Body of pancreas (tissue), 4 donors: ENCODE measurements around the gene NEURL4.

ENCODE experiments used
- POLR2A ChIP-seq, 3 donors: fragments of 450-650 bp; IDR thresholded peaks; one replicate each; pipeline ENCODE4 v1.6.1; 2016; ENCODE audit warnings: antibody characterized with exemption in 3 of 3, mild to moderate bottlenecking in 2 of 3
- TF ChIP-seq, protein P1 (sequence below), 7 experiments: fragments of 450-650 bp in 4 of 7; fragments of 200-600 bp in 3 of 7; sonication (generic) in 3 of 7; IDR thresholded peaks; one replicate each; pipeline ENCODE4 v1.5.1; 2016 to 2019; ENCODE audit warnings: antibody characterized with exemption in 7 of 7

DNA sequence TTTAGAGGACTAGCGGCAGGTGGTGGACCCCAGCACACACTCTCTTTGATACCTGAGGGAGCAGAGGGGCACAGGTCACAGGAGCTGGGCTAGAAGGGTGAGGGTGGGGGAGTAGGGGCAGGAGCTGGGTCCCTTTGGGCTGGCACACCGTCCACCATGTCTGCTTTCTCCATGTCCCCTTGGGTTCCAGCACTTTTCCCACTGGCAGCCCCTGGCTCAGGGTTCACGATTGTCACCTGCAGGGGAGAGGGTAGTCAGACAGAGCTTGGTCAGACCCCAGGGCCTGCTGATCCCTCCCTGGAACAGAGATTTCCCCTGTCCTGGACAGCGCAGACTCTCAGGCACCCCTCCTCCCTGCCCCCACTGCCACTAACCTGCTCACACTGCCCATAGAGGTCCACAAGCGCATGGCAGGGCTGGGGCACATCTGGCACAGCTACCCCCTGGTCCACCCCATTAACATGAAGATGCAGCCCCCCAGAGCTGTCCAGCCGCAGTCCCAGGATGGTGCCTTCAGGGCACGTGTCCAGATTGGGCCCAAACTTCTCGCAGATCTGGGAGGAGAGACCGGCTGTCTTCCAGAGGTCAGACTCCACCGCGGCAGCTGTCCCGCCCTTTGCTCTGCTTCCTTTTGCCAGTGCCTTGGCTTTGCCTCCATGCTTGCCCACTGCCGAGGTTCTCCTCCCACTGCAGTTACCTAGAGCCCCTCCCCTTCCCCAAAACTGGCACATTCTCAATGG, 10.8 kb downstream of the NEURL4 start:
- TF ChIP-seq, protein P1, sequence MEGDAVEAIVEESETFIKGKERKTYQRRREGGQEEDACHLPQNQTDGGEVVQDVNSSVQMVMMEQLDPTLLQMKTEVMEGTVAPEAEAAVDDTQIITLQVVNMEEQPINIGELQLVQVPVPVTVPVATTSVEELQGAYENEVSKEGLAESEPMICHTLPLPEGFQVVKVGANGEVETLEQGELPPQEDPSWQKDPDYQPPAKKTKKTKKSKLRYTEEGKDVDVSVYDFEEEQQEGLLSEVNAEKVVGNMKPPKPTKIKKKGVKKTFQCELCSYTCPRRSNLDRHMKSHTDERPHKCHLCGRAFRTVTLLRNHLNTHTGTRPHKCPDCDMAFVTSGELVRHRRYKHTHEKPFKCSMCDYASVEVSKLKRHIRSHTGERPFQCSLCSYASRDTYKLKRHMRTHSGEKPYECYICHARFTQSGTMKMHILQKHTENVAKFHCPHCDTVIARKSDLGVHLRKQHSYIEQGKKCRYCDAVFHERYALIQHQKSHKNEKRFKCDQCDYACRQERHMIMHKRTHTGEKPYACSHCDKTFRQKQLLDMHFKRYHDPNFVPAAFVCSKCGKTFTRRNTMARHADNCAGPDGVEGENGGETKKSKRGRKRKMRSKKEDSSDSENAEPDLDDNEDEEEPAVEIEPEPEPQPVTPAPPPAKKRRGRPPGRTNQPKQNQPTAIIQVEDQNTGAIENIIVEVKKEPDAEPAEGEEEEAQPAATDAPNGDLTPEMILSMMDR (IDR thresholded peaks at IDR 0.05): no peak
- TF ChIP-seq POLR2A (IDR thresholded peaks at IDR 0.05): no peak
